Mesendoderm (in vitro differentiated cells): ENCODE measurements around the gene KLHL40.

Experiments
- DNase-seq: peaks from one replicate; pipeline ENCODE4 v3.0.0; 2013
- H2AK5ac ChIP-seq: 2 replicates; pipeline ENCODE4 v1.6.1; 2013; ENCODE audit warnings: low read length, inconsistent platforms
- H2BK120ac ChIP-seq: 2 replicates; pipeline ENCODE4 v1.6.1; 2013; ENCODE audit warnings: low read depth, mild to moderate bottlenecking, low read length, moderate library complexity, mixed read lengths
- H2BK15ac ChIP-seq: replicated peaks from 2 replicates; pipeline ENCODE4 v1.6.1; 2013; ENCODE audit warnings: low read depth, mild to moderate bottlenecking, moderate library complexity
- H2BK5ac ChIP-seq: 2 replicates; pipeline ENCODE4 v1.6.1; 2013; ENCODE audit warnings: low read length, inconsistent platforms
- H3K18ac ChIP-seq: 2 replicates; pipeline ENCODE4 v1.6.1; 2013; ENCODE audit warnings: mild to moderate bottlenecking, low read length, mixed read lengths
- H3K23ac ChIP-seq: one replicate; pipeline ENCODE4 v1.6.1; 2013; ENCODE audit warnings: low read length
- H3K27ac ChIP-seq: 2 replicates; pipeline ENCODE4 v1.5.1; 2013; ENCODE audit warnings: low read depth, mild to moderate bottlenecking, inconsistent platforms, low read length, moderate library complexity
- H3K27me3 ChIP-seq: 2 replicates; pipeline ENCODE4 v1.6.1; 2013; ENCODE audit warnings: low read length, control low read depth, mild to moderate bottlenecking, inconsistent platforms; ENCODE audit not compliant: insufficient read depth, poor library complexity
- H3K36me3 ChIP-seq: 2 replicates; pipeline ENCODE4 v1.6.1; 2013; ENCODE audit warnings: low read length, inconsistent platforms; ENCODE audit not compliant: control insufficient read depth, insufficient read depth
- H3K4ac ChIP-seq: one replicate; pipeline ENCODE4 v1.6.1; 2013; ENCODE audit warnings: low read depth, mild to moderate bottlenecking, low read length, moderate library complexity
- H3K4me1 ChIP-seq: 2 replicates; pipeline ENCODE4 v1.6.1; 2013; ENCODE audit warnings: low read depth, low read length, inconsistent platforms; ENCODE audit not compliant: control insufficient read depth
- H3K4me2 ChIP-seq: 2 replicates; pipeline ENCODE4 v1.6.1; 2013; ENCODE audit warnings: low read length
- H3K4me3 ChIP-seq: 2 replicates; pipeline ENCODE4 v1.5.1; 2013; ENCODE audit warnings: mild to moderate bottlenecking, low read length
- H3K56ac ChIP-seq: one replicate; pipeline ENCODE4 v1.6.1; 2013; ENCODE audit warnings: low read length
- H3K79me1 ChIP-seq: 2 replicates; pipeline ENCODE4 v1.6.1; 2013; ENCODE audit warnings: low read length, inconsistent platforms
- H3K79me2 ChIP-seq: 2 replicates; pipeline ENCODE4 v1.6.1; 2013; ENCODE audit warnings: mild to moderate bottlenecking, low read length; ENCODE audit not compliant: control insufficient read depth, insufficient read depth
- H3K9ac ChIP-seq: 2 replicates; pipeline ENCODE4 v1.6.1; 2013; ENCODE audit warnings: low read length, inconsistent platforms
- H4K5ac ChIP-seq: one replicate; pipeline ENCODE4 v1.6.1; 2013; ENCODE audit warnings: low read length
- H4K8ac ChIP-seq: one replicate; pipeline ENCODE4 v1.6.1; 2013; ENCODE audit warnings: low read depth, mild to moderate bottlenecking, control low read depth, low read length, moderate library complexity
- WGBS: extraction: QIAGEN DNeasy Blood & Tissue Kit; methylation state at CpG from one replicate; pipeline ENCODE4 v1.1.7; 2013; ENCODE audit warnings: low lambda C conversion rate, missing lambda C conversion rate; ENCODE audit not compliant: insufficient coverage; ENCODE audit errors: extremely low coverage; 5-methylcytosine and 5-hydroxymethylcytosine counted together

KLHL40 gene

GRCh38 chr3:42702066-42702951 is 17.0 kb downstream of the KLHL40 start, which contains the start of gene HHATL:
TSS of gene HHATL (minus strand) at chr3:42702798. CDS start at chr3:42700826, 1,972 bp downstream.
- Histone ChIP-seq H3K79me2 (no peaks in the 10 kb centered on the region), H3K9ac (no peak within 1 kb of the TSS), H2BK15ac (no peak within 1 kb of the TSS), H3K27ac (no peak within 1 kb of the TSS), H2AK5ac (no peak within 1 kb of the TSS), H2BK120ac (no peak within 1 kb of the TSS), H4K5ac (no peak within 1 kb of the TSS), H3K4me3 (no peak within 1 kb of the TSS), H3K27me3 (no peaks in the 10 kb centered on the region), H3K79me1 (no peaks in the 10 kb centered on the region), H2BK5ac (no peak within 1 kb of the TSS), H3K4me1 (no peaks in the 10 kb centered on the region), H3K18ac (no peak within 1 kb of the TSS), H3K56ac (no peak within 1 kb of the TSS), H3K36me3 (no peaks in the 10 kb centered on the region), H3K23ac (no peak within 1 kb of the TSS), H3K4ac (no peak within 1 kb of the TSS), H3K4me2 (no peak within 1 kb of the TSS), H4K8ac (no peak within 1 kb of the TSS)
- WGBS, result no CpG with 5 or more reads among the region's 21 CpGs
- DNase-seq, result no peak

- Histone ChIP-seq H2BK15ac (no peak overlapping the region), H3K36me3 (no peaks in the 10 kb centered on the region), H3K79me1 (no peaks in the 10 kb centered on the region), H4K8ac (no peak overlapping the region), H3K79me2 (no peaks in the 10 kb centered on the region), H3K4me3 (no peak overlapping the region), H3K27ac (no peak overlapping the region), H3K4ac (no peak overlapping the region), H4K5ac (no peak overlapping the region), H3K4me1 (no peaks in the 10 kb centered on the region), H3K27me3 (no peaks in the 10 kb centered on the region), H2BK5ac (no peak overlapping the region), H3K56ac (no peak overlapping the region), H2AK5ac (no peak overlapping the region), H3K23ac (no peak overlapping the region), H3K9ac (no peak overlapping the region), H3K18ac (no peak overlapping the region), H3K4me2 (no peak overlapping the region), H2BK120ac (no peak overlapping the region)
- no peak for DNase-seq
- WGBS, result no CpG with 5 or more reads among the region's 6 CpGs
Measured at GRCh38 chr3:42702982-42703694, 17.8 kb downstream of the KLHL40 start.

- Histone ChIP-seq H2BK15ac (no peak overlapping the region), H2BK5ac (no peak overlapping the region), H2BK120ac (no peak overlapping the region), H3K4me1 (no peaks in the 10 kb centered on the region), H3K18ac (no peak overlapping the region), H3K56ac (no peak overlapping the region), H4K5ac (no peak overlapping the region), H3K27ac (no peak overlapping the region), H3K4me3 (no peak overlapping the region), H3K79me2 (no peaks in the 10 kb centered on the region), H3K79me1 (no peaks in the 10 kb centered on the region), H3K9ac (no peak overlapping the region), H3K4me2 (no peak overlapping the region), H4K8ac (no peak overlapping the region), H3K27me3 (no peaks in the 10 kb centered on the region), H2AK5ac (no peak overlapping the region), H3K36me3 (no peaks in the 10 kb centered on the region), H3K23ac (no peak overlapping the region), H3K4ac (no peak overlapping the region)
- DNase-seq, result no peak
- WGBS, result no CpG with 5 or more reads among the region's 5 CpGs
Measured at GRCh38 chr3:42703695-42704025, 18.3 kb downstream of the KLHL40 start.

DNA sequence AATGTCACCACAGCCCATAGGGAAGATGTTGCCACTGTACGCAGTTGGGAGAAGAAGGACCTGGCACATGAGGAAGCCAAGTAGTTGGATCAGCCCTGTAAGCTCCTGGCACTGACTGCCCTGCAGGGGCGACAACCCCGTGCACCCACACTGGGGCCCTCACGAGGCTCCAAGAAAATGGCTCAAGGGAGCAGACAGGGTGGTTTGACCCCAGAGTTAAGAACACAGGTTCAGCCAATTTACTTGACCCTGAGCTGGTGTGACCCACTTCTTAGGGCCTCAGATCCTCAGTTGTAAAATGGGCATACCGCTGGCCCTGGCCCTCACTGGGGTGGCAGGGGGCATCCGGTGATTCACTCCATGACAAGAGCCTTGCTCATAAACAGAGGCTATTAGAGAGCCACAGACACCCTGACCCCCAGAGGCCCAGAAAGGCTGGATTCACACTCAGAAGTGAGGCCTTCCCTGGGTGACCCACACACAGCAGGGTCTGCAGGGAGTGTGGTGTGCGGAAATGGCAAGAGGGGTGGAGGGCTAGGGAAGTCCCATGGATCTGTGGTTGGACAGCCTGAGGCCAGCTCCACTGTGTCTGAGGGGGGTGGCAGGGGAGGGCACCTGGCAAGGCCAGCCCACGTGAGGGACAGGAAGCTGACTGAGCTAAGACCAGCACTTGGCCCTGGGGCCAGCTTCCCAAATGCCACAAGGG is 19.0 kb downstream of the KLHL40 start:
- H3K4me1 ChIP-seq, result no peaks in the 10 kb centered on the region
- no peak overlapping the region for H2BK15ac ChIP-seq
- H3K27ac ChIP-seq, result no peak overlapping the region

GRCh38 chr3:42705058-42705767 is 19.9 kb downstream of the KLHL40 start:
- H2BK120ac ChIP-seq, result no peak overlapping the region
- no peak overlapping the region for H3K4me3 ChIP-seq
- no peak overlapping the region for H4K5ac ChIP-seq
- H3K9ac ChIP-seq, result no peak overlapping the region
- H2AK5ac ChIP-seq, result no peak overlapping the region
- H3K18ac ChIP-seq, result no peak overlapping the region
- H3K4me2 ChIP-seq, result no peak overlapping the region
- H3K27ac ChIP-seq, result no peak overlapping the region
- H3K27me3 ChIP-seq, result no peaks in the 10 kb centered on the region
- H3K79me2 ChIP-seq, result no peaks in the 10 kb centered on the region
- no peak for DNase-seq
- H3K79me1 ChIP-seq, result no peaks in the 10 kb centered on the region
- H3K56ac ChIP-seq, result no peak overlapping the region
- H4K8ac ChIP-seq, result no peak overlapping the region
- no peak overlapping the region for H3K23ac ChIP-seq
- H2BK15ac ChIP-seq, result no peak overlapping the region
- no peaks in the 10 kb centered on the region for H3K4me1 ChIP-seq
- no peak overlapping the region for H3K4ac ChIP-seq
- WGBS, result no CpG with 5 or more reads among the region's 7 CpGs
- no peak overlapping the region for H2BK5ac ChIP-seq
- H3K36me3 ChIP-seq, result no peaks in the 10 kb centered on the region

More for the DNA sequence above, 19.0 kb downstream of the KLHL40 start:
- Histone ChIP-seq H2BK5ac (no peak overlapping the region), H2AK5ac (no peak overlapping the region), H3K4ac (no peak overlapping the region), H3K4me2 (no peak overlapping the region), H4K8ac (no peak overlapping the region), H2BK120ac (no peak overlapping the region), H3K56ac (no peak overlapping the region), H3K18ac (no peak overlapping the region), H3K27me3 (no peaks in the 10 kb centered on the region), H3K79me2 (no peaks in the 10 kb centered on the region), H4K5ac (no peak overlapping the region), H3K79me1 (no peaks in the 10 kb centered on the region), H3K36me3 (no peaks in the 10 kb centered on the region), H3K9ac (no peak overlapping the region), H3K23ac (no peak overlapping the region), H3K4me3 (no peak overlapping the region)
- DNase-seq, result no peak
- WGBS, result no CpG with 5 or more reads among the region's 8 CpGs
